Neural cell (in vitro differentiated cells): ENCODE measurements around the gene BAIAP2L1.

ENCODE experiments used
- CTCF ChIP-seq: fragments of 450-650 bp; IDR thresholded peaks from 2 replicates; pipeline ENCODE4 v1.5.1; 2014; ENCODE audit warnings: antibody characterized with exemption, mild to moderate bottlenecking, moderate library complexity; ENCODE audit not compliant: poor library complexity, severe bottlenecking
- EZH2 ChIP-seq: fragments of 200-600, 300-800 bp; shearing (Covaris generic), sonication (generic); IDR thresholded peaks from 2 replicates; pipeline ENCODE4 v1.6.1; 2014; ENCODE audit warnings: antibody characterized with exemption, low read length, borderline replicate concordance, mild to moderate bottlenecking; ENCODE audit not compliant: insufficient read depth, poor library complexity, severe bottlenecking
- MXI1 ChIP-seq: fragments of 450-650 bp; conservative IDR thresholded peaks from 2 replicates; pipeline ENCODE4 v1.6.1; 2014; ENCODE audit warnings: antibody characterized with exemption, mild to moderate bottlenecking; ENCODE audit not compliant: poor library complexity, severe bottlenecking
- POLR2AphosphoS5 ChIP-seq: IDR thresholded peaks from 2 replicates; pipeline ENCODE4 v1.6.1; 2012
- REST ChIP-seq: IDR thresholded peaks from 2 replicates; pipeline ENCODE4 v1.6.1; 2012; ENCODE audit warnings: borderline replicate concordance
- SMC3 ChIP-seq: fragments of 450-650 bp; conservative IDR thresholded peaks from 2 replicates; pipeline ENCODE4 v1.6.1; 2014; ENCODE audit warnings: antibody characterized with exemption, mild to moderate bottlenecking, moderate library complexity; ENCODE audit not compliant: poor library complexity

GRCh38 chr7:98301693-98302470 is 99.0 kb downstream of the BAIAP2L1 start:
- no peak for TF ChIP-seq CTCF
- no peak for TF ChIP-seq MXI1
- no peak for TF ChIP-seq SMC3
- no peak for TF ChIP-seq EZH2
- no peak for TF ChIP-seq REST
- no peak for TF ChIP-seq POLR2AphosphoS5
